Skeletal muscle cell (primary cell): ENCODE measurements around the gene KRTAP20-3.

Experiments
- DNase-seq: peaks from one replicate; pipeline ENCODE4 v3.0.0-alpha.2; 2010; ENCODE audit warnings: low read depth
- H3K4me3 ChIP-seq: 2 replicates; pipeline ENCODE4 v1.5.1; 2011; ENCODE audit warnings: low read depth, mild to moderate bottlenecking, control low read depth, low read length, moderate library complexity

Gene KRTAP20-3

GRCh38 chr21:30642564-30642963 lies at the start of gene KRTAP20-3:
KRTAP20-3 (plus strand) TSS chr21:30642864.
- no peak within 1 kb of the TSS for H3K4me3 ChIP-seq
- no peak for DNase-seq

GRCh38 chr21:30598802-30599201 lies 43.9 kb upstream of the KRTAP20-3 start, which contains the start of gene KRTAP6-2:
KRTAP6-2 (minus strand) TSS chr21:30598902; CDS start chr21:30598874, 28 bp downstream.
- no peak within 1 kb of the TSS for H3K4me3 ChIP-seq
- DNase-seq: no peak

- no peak for DNase-seq
- no peak within 1 kb of the TSS for H3K4me3 ChIP-seq
Observed at GRCh38 chr21:30600787-30601186, 41.9 kb upstream of the KRTAP20-3 start, which contains the start of gene KRTAP22-1. KRTAP22-1 (plus strand) TSS chr21:30601087.

GRCh38 chr21:30605968-30606367 lies 36.7 kb upstream of the KRTAP20-3 start:
- DNase-seq: no peak
- no peak overlapping the region for H3K4me3 ChIP-seq

- DNase-seq: no peak
- no peak overlapping the region for H3K4me3 ChIP-seq
Observed at GRCh38 chr21:30612132-30612531, 30.5 kb upstream of the KRTAP20-3 start.

GRCh38 chr21:30613836-30614235 lies 28.8 kb upstream of the KRTAP20-3 start, which contains the start of gene KRTAP6-1:
KRTAP6-1 (minus strand) TSS chr21:30613930; CDS start chr21:30613904, 26 bp downstream.
- DNase-seq: no peak

GRCh38 chr21:30615199-30615598 lies 27.5 kb upstream of the KRTAP20-3 start:
- no peak overlapping the region for H3K4me3 ChIP-seq
- DNase-seq: no peak

More at GRCh38 chr21:30613836-30614235, 28.8 kb upstream of the KRTAP20-3 start, which contains the start of gene KRTAP6-1:
- H3K4me3 ChIP-seq: no peak within 1 kb of the TSS

- no peak within 1 kb of the TSS for H3K4me3 ChIP-seq
- no peak for DNase-seq
Observed at GRCh38 chr21:30616125-30616524, 26.5 kb upstream of the KRTAP20-3 start, which contains the start of gene KRTAP20-1. KRTAP20-1 (plus strand) TSS chr21:30616425; CDS start chr21:30616455, 30 bp downstream.

GRCh38 chr21:30620080-30620479 lies 22.6 kb upstream of the KRTAP20-3 start:
- no peak overlapping the region for H3K4me3 ChIP-seq
- DNase-seq: no peak

GRCh38 chr21:30620522-30620921 lies 22.1 kb upstream of the KRTAP20-3 start, which contains the start of gene KRTAP20-4:
KRTAP20-4 (plus strand) TSS chr21:30620627.
- no peak within 1 kb of the TSS for H3K4me3 ChIP-seq
- no peak for DNase-seq

GRCh38 chr21:30623362-30623761 lies 19.3 kb upstream of the KRTAP20-3 start:
- no peak for DNase-seq
- no peak overlapping the region for H3K4me3 ChIP-seq

GRCh38 chr21:30625449-30626165 lies 17.1 kb upstream of the KRTAP20-3 start:
- no peak for DNase-seq
- H3K4me3 ChIP-seq: no peak overlapping the region

- no peak overlapping the region for H3K4me3 ChIP-seq
- no peak for DNase-seq
Observed at GRCh38 chr21:30628109-30628508, 14.6 kb upstream of the KRTAP20-3 start.

- no peak overlapping the region for H3K4me3 ChIP-seq
- no peak for DNase-seq
Observed at GRCh38 chr21:30629200-30629599, 13.5 kb upstream of the KRTAP20-3 start.

GRCh38 chr21:30634906-30635305 lies 7.8 kb upstream of the KRTAP20-3 start, which contains the start of gene KRTAP20-2:
KRTAP20-2 (plus strand) TSS chr21:30635206; CDS start chr21:30635264, 58 bp downstream.
- H3K4me3 ChIP-seq: no peak within 1 kb of the TSS
- no peak for DNase-seq

- no peak for DNase-seq
- no peak overlapping the region for H3K4me3 ChIP-seq
Observed at GRCh38 chr21:30638686-30639085, 4.0 kb upstream of the KRTAP20-3 start.

GRCh38 chr21:30646904-30647414 lies 4.3 kb downstream of the KRTAP20-3 start:
- H3K4me3 ChIP-seq: no peak overlapping the region
- DNase-seq: no peak

GRCh38 chr21:30652891-30653290 lies 10.2 kb downstream of the KRTAP20-3 start:
- no peak for DNase-seq
- H3K4me3 ChIP-seq: no peak overlapping the region

- DNase-seq: no peak
- H3K4me3 ChIP-seq: no peak overlapping the region
Observed at GRCh38 chr21:30668776-30669175, 26.1 kb downstream of the KRTAP20-3 start.

- H3K4me3 ChIP-seq: no peak overlapping the region
- DNase-seq: no peak
Observed at GRCh38 chr21:30672985-30673650, 30.5 kb downstream of the KRTAP20-3 start.
